Activated CD4-positive, alpha-beta memory T cell treated with anti-CD3 and anti-CD28 coated beads for 36 hours (primary cell): Measurements from ENCODE around the gene GATA6. TPM values are rescaled to one million over a fixed set of nuclear protein-coding genes. Genes with fewer than 3 reads are reported as not detected.
"Not testable (repeated sequence)": the region's sequence is repeated elsewhere in the genome, so short reads cannot be mapped to it uniquely, and the experiment has no call there.

Source experiments
- CTCF ChIA-PET: fragments of 350-600 bp; sonication (Branson Sonifier 250); formaldehyde crosslinking; loops from one replicate; lab custom pipeline; 2021; ENCODE audit warnings: antibody characterized with exemption, inconsistent platforms; lab: Charles Lee
- POLR2A ChIA-PET: fragments of 350-600 bp; sonication (Branson Sonifier 250); formaldehyde crosslinking; loops from one replicate; lab custom pipeline; 2021; ENCODE audit warnings: antibody characterized with exemption; lab: Charles Lee
- DNase-seq: peaks from one replicate; pipeline ENCODE4 v3.0.0-alpha.2; 2020
- H3K27ac Mint-ChIP-seq: one replicate; pipeline ENCODE4 v1.8.0; 2021; ENCODE audit warnings: mixed read lengths
- H3K27me3 Mint-ChIP-seq: one replicate; pipeline ENCODE4 v1.8.0; 2021; ENCODE audit warnings: mixed read lengths
- H3K36me3 Mint-ChIP-seq: one replicate; pipeline ENCODE4 v1.8.0; 2021; ENCODE audit warnings: mixed read lengths
- H3K4me1 Mint-ChIP-seq: one replicate; pipeline ENCODE4 v1.8.0; 2021; ENCODE audit warnings: low read depth, mixed read lengths
- H3K4me3 Mint-ChIP-seq: one replicate; pipeline ENCODE4 v1.8.0; 2021; ENCODE audit warnings: mild to moderate bottlenecking, mixed read lengths
- H3K9me3 Mint-ChIP-seq: one replicate; pipeline ENCODE4 v1.8.0; 2021; ENCODE audit warnings: mixed read lengths
- intact Hi-C: fragments of 100-400 bp; cut with micrococcal nuclease; formaldehyde crosslinking; loops from one replicate; pipeline ENCODE4 v1.15.1; 2023
- total RNA-seq, 2 experiments: library from RNA; stranded (reverse); gene quantifications; one replicate each; pipeline ENCODE4 v1.2.3, GENCODE V29; 2021

Gene GATA6
- total RNA-seq, 2 experiments from 2014 or later, result 0.07 to 0.10 TPM

DNA sequence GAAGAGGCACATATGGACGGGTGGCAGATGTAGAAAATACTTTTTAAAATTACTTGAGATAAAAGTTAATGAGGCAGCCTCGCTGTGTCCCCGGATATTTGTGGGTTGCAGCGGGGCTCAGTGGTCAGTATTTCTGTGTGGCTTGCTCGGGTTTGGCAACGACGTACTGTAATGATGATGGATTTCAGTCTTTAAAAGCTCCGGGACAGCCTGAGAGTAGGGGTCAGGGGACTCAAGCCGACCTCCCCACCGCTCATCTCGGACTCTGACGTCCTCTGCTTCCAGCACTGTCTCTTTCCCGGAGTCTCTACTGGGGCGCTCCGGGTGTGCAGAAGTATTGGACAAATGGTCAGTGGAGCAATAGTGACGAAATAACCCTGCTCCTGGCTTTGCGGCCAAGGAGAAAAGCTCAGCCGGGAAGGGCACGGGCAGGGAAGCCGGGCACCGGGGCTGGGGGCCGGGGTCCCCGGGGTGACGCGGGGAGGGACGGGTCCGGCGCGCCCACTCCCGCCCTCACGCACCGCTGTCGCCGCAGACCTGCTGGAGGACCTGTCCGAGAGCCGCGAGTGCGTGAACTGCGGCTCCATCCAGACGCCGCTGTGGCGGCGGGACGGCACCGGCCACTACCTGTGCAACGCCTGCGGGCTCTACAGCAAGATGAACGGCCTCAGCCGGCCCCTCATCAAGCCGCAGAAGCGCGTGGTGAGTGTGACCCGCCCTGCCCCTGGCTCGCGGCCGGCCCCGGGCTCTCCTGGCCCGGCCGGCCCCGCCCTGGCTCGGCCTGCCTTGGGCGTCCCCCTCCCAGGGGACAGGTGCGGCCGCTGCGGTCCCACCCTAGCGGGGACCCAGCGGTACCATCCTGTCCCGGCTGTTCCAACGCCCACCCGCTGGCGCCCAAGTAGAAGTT is 7.3 kb downstream of the GATA6 start:
- Mint-ChIP-seq H3K9me3 (no peaks in the 10 kb centered on the region), H3K4me1 (no peaks in the 10 kb centered on the region), H3K4me3 (no peak overlapping the region), H3K36me3 (peaks cover 2% of the 10 kb centered on the region), H3K27ac (no peak overlapping the region), H3K27me3 (peaks cover 40% of the 10 kb centered on the region)
- POLR2A ChIA-PET, result no interaction called here
- no peak for DNase-seq
- intact Hi-C loops, result no loop called here
- CTCF ChIA-PET, result no interaction called here

DNA sequence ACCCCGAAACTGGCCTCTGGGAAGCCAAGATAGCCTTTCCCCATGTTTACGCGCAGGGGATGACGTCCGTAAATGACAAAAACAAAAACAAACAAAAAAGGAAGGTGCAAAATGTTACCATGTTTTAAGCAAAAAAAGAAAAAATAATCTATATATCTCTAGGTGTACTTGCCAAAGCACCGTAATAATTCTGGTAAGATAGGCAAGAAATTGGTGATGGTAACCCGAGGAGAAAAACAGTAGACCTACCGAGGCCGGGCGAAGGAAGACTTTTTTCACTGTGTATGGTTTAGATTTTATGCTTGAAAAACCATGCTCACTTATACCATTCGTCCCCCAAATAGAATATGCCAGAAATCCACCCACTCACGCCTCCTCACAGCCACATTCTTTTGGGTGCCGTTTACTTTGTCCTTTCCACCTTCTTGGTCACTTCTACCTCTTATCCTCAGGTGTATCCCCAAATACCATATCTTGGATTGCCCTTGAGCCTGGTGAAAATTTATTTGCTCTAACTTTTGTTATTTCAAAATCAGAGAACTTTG is 8.0 kb downstream of the GATA6 start:
- Mint-ChIP-seq H3K4me1 (no peaks in the 10 kb centered on the region), H3K27ac (no peak overlapping the region), H3K27me3 (peaks cover 38% of the 10 kb centered on the region), H3K9me3 (no peaks in the 10 kb centered on the region), H3K36me3 (peaks cover 2% of the 10 kb centered on the region), H3K4me3 (no peak overlapping the region)
- intact Hi-C loops, result no loop called here
- ChIA-PET POLR2A (no interaction called here), CTCF (no interaction called here)
- no peak for DNase-seq

- no peak for DNase-seq
- H3K27me3 Mint-ChIP-seq, result peaks cover 20% of the 10 kb centered on the region
- H3K27ac Mint-ChIP-seq, result no peak overlapping the region
- no peak overlapping the region for H3K4me3 Mint-ChIP-seq
- ChIA-PET POLR2A (no interaction called here), CTCF (no interaction called here)
- H3K4me1 Mint-ChIP-seq, result no peaks in the 10 kb centered on the region
- intact Hi-C loops, result no loop called here
- H3K36me3 Mint-ChIP-seq, result peaks cover 2% of the 10 kb centered on the region
- H3K9me3 Mint-ChIP-seq, result no peaks in the 10 kb centered on the region
Observed at GRCh38 chr18:22179174-22179573, 9.8 kb downstream of the GATA6 start.

DNA sequence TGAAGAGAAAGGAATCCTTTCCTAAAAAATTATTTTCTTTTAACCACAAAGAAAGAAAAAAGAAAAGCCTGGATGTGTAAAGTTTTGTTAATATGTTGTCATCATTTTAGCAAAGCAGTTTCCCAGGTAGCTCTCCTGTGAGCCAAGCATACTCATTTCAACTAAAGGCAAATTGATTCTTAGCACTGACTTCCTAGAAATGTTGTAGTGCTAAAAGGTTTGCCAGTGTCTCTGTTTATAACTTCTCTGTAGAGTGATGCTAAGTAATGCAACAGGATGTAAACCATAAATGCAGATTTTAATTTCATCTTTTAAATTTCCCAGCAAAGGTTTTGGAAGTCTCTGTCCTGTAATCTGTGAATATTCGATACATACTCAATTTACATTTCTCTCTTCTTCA is 10.2 kb downstream of the GATA6 start:
- peaks cover 19% of the 10 kb centered on the region for H3K27me3 Mint-ChIP-seq
- no peak for DNase-seq
- H3K4me1 Mint-ChIP-seq, result no peaks in the 10 kb centered on the region
- intact Hi-C loops, result no loop called here
- no peak overlapping the region for H3K4me3 Mint-ChIP-seq
- CTCF ChIA-PET, result no interaction called here
- H3K9me3 Mint-ChIP-seq, result no peaks in the 10 kb centered on the region
- no peak overlapping the region for H3K27ac Mint-ChIP-seq
- H3K36me3 Mint-ChIP-seq, result peaks cover 2% of the 10 kb centered on the region
- POLR2A ChIA-PET, result no interaction called here

DNA sequence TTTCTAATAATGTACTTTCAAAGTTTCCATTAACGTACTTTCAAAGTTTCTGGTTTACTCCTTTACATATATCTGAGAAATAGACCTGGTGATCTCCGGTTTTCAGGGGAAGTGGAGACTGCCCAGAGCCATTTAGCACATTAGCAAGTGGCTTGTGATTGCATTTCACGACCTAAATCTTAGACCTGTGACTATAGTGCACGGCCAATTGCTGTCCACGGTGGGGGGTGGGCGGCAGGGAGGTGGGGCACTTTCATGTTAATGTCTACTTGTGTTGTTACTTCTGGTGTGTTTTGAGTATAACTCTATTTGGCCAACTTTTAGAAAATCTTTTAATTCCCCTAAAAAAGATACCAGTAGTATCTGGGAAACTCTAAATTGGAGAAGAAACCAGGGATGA is 11.3 kb downstream of the GATA6 start:
- H3K27me3 Mint-ChIP-seq, result peaks cover 11% of the 10 kb centered on the region
- ChIA-PET POLR2A (no interaction called here), CTCF (no interaction called here)
- no peak overlapping the region for H3K27ac Mint-ChIP-seq
- intact Hi-C loops, result no loop called here
- H3K4me1 Mint-ChIP-seq, result no peaks in the 10 kb centered on the region
- H3K4me3 Mint-ChIP-seq, result no peak overlapping the region
- DNase-seq, result no peak
- no peaks in the 10 kb centered on the region for H3K9me3 Mint-ChIP-seq
- peaks cover 2% of the 10 kb centered on the region for H3K36me3 Mint-ChIP-seq

GRCh38 chr18:22182884-22183697 is 13.7 kb downstream of the GATA6 start:
- H3K9me3 Mint-ChIP-seq, result no peaks in the 10 kb centered on the region
- intact Hi-C loops, result no loop called here
- ChIA-PET POLR2A (no interaction called here), CTCF (no interaction called here)
- DNase-seq, result no peak
- no peaks in the 10 kb centered on the region for H3K4me1 Mint-ChIP-seq
- H3K4me3 Mint-ChIP-seq, result no peak overlapping the region
- H3K27ac Mint-ChIP-seq, result no peak overlapping the region
- no peaks in the 10 kb centered on the region for H3K36me3 Mint-ChIP-seq
- no peaks in the 10 kb centered on the region for H3K27me3 Mint-ChIP-seq

GRCh38 chr18:22183698-22184170 is 14.3 kb downstream of the GATA6 start:
- Mint-ChIP-seq H3K4me3 (no peak overlapping the region), H3K9me3 (no peaks in the 10 kb centered on the region), H3K36me3 (no peaks in the 10 kb centered on the region), H3K4me1 (no peaks in the 10 kb centered on the region), H3K27ac (no peak overlapping the region), H3K27me3 (peaks cover 2% of the 10 kb centered on the region)
- ChIA-PET POLR2A (no interaction called here), CTCF (no interaction called here)
- DNase-seq, result no peak
- intact Hi-C loops, result no loop called here

- H3K27me3 Mint-ChIP-seq, DNase-seq, CTCF ChIA-PET, intact Hi-C loops, H3K4me3 Mint-ChIP-seq, H3K4me1 Mint-ChIP-seq, H3K9me3 Mint-ChIP-seq, H3K36me3 Mint-ChIP-seq, POLR2A ChIA-PET, H3K27ac Mint-ChIP-seq: not testable (repeated sequence)
Observed at GRCh38 chr18:22184573-22184972, 15.2 kb downstream of the GATA6 start.

DNA sequence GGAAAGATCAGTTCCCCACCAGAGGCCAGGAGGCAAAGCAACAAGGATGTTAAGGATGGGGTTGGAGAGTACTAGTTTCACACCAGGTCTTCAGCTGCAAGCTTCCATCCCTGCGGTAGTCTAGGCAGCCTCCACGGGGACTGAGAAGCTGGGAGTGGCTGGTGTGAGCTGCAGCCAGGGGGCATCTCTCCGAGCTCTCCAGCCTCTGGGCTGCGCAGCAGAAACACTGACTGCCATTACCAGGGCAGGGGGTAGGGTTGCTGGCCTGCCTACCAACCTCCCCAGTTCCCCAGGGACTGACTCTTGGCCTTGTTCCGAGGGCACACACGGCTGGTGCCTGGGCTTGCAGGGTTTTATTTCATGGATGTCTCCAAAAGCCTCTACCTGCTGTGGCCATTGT is 15.9 kb downstream of the GATA6 start:
- Mint-ChIP-seq H3K27ac (no peak overlapping the region), H3K4me1 (no peaks in the 10 kb centered on the region), H3K4me3 (no peak overlapping the region), H3K36me3 (no peaks in the 10 kb centered on the region), H3K27me3 (peaks cover 7% of the 10 kb centered on the region), H3K9me3 (no peaks in the 10 kb centered on the region)
- no peak for DNase-seq
- intact Hi-C loops, result no loop called here
- CTCF ChIA-PET, result no interaction called here
- POLR2A ChIA-PET, result no interaction called here

DNA sequence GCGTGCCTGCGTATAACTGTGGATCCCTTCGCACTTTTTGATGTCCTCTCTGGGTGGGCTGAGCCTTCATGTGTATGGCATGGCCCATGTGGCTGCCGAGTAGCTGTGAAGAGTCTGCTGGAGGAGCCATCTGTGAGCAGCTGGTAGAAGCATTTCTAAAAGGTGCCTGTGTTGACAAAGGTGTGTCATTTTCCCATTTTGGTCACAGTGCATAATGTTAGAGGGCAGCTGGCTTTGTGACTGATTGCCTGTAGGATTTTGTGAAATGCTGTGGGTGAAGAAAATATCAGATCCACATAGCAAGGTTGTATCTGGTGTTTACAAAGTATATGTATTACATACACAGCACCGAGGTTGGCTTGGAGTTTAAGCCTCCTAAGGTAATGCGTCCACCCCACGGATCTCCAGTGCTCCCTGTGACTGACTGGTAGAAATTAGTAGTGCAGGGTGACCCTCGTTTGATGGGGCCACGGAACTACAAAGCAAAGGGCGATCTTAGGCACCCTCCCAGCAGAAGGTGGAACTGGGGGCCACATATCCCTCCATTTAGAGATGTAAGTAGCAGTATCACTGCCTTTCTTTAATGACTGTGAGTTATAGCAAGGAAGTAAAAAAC is 16.5 kb downstream of the GATA6 start:
- POLR2A ChIA-PET, result no interaction called here
- Mint-ChIP-seq H3K27ac (no peak overlapping the region), H3K36me3 (no peaks in the 10 kb centered on the region), H3K4me3 (no peak overlapping the region), H3K27me3 (peaks cover 9% of the 10 kb centered on the region), H3K9me3 (no peaks in the 10 kb centered on the region), H3K4me1 (peaks cover 2% of the 10 kb centered on the region)
- intact Hi-C loops, result no loop called here
- CTCF ChIA-PET, result no interaction called here
- DNase-seq, result no peak

DNA sequence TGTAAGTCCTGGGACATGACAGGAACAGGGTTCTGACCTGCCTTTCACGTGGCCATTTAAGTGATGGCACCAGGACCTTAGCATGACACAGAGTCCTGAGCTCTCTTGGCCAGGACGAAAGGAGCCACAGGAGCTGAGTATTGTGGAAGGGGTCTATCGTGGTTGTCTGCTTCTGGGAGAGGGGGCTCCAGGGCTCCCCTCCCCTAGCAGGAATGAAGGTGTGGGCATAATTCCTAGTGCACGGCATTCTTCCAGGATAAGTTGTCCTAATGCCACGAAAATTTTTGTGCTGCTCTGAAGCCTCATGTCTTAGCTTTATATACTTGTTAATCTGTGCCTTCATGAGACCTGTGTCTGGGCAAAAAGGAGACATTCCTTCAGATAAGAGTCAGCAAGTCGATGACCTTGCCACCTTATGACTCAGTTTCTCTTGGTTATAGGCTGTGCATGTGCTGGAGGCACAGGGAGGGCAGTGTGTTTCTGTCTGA is 17.1 kb downstream of the GATA6 start:
- Mint-ChIP-seq H3K4me3 (no peak overlapping the region), H3K4me1 (peaks cover 2% of the 10 kb centered on the region), H3K9me3 (no peaks in the 10 kb centered on the region), H3K27ac (no peak overlapping the region), H3K27me3 (peaks cover 9% of the 10 kb centered on the region), H3K36me3 (no peaks in the 10 kb centered on the region)
- CTCF ChIA-PET, result no interaction called here
- POLR2A ChIA-PET, result no interaction called here
- DNase-seq, result no peak
- intact Hi-C loops, result no loop called here
